ENCODE results near the gene MMP10. TPM values are rescaled to one million over a fixed set of nuclear protein-coding genes. Genes with fewer than 3 reads are reported as not detected.

The MMP10 gene
- total RNA-seq, 1 experiment from 2014 or later: not detected

DNA sequence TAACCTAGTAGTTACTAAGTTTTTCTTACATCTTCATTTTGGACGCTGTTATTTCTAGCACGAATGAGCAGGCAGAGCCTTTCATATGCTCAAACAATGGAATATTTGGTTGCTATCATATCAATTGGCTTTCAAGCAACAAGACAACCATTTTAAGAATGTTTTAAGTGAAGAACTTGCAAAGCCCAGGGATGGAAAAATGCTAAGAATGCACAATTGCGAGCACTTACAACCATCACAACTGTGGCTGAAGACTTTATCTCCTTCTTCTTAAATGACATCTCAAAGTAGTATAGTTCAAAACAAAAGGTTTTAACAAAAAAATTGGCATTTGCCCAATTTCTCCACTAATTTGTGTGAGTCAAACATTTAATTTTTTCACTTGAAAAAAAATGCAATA is 25.9 kb upstream of the MMP10 start:
- Histone ChIP-seq H3K9me2 (ENCODE audit: insufficient read depth) (no peaks in the 10 kb centered on the region), H3K9me3 (ENCODE audit: insufficient read depth, low read depth) (no peaks in the 10 kb centered on the region), H2AFZ (no peak overlapping the region), H3K27me3 (ENCODE audit: insufficient read depth, low read depth) (no peaks in the 10 kb centered on the region), H3K4me3 (no peak overlapping the region), H4K20me1 (ENCODE audit: insufficient read depth) (no peaks in the 10 kb centered on the region), H3K4me2 (no peak overlapping the region), H3K36me3 (ENCODE audit: low read depth) (no peaks in the 10 kb centered on the region), H3K4me1 (replicated peaks; ENCODE audit: insufficient read depth) (no peaks in the 10 kb centered on the region), H3K27ac (no peak overlapping the region), H3K79me2 (ENCODE audit: low read depth) (no peaks in the 10 kb centered on the region), H3F3A (ENCODE audit: insufficient read depth, low read depth) (no peaks in the 10 kb centered on the region)
- TF ChIP-seq, protein P1, sequence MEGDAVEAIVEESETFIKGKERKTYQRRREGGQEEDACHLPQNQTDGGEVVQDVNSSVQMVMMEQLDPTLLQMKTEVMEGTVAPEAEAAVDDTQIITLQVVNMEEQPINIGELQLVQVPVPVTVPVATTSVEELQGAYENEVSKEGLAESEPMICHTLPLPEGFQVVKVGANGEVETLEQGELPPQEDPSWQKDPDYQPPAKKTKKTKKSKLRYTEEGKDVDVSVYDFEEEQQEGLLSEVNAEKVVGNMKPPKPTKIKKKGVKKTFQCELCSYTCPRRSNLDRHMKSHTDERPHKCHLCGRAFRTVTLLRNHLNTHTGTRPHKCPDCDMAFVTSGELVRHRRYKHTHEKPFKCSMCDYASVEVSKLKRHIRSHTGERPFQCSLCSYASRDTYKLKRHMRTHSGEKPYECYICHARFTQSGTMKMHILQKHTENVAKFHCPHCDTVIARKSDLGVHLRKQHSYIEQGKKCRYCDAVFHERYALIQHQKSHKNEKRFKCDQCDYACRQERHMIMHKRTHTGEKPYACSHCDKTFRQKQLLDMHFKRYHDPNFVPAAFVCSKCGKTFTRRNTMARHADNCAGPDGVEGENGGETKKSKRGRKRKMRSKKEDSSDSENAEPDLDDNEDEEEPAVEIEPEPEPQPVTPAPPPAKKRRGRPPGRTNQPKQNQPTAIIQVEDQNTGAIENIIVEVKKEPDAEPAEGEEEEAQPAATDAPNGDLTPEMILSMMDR (conservative IDR thresholded peaks at IDR 0.05): no peak
- TF ChIP-seq EZH2 (IDR thresholded peaks at IDR 0.05; ENCODE audit: low read depth): no peak
- ChIA-PET CTCF (no interaction called here), POLR2A (ENCODE audit: unreplicated experiment) (no interaction called here)
- intact Hi-C loops (cut with micrococcal nuclease; ENCODE audit: unreplicated experiment): loop anchor here (10.0 kb wide), 1 partner anchor 109 kb away; no protein-coding TSS in a partner anchor
- no TSS peak for BruUV-seq (replicated peaks)
- DNase-seq: no peak

DNA sequence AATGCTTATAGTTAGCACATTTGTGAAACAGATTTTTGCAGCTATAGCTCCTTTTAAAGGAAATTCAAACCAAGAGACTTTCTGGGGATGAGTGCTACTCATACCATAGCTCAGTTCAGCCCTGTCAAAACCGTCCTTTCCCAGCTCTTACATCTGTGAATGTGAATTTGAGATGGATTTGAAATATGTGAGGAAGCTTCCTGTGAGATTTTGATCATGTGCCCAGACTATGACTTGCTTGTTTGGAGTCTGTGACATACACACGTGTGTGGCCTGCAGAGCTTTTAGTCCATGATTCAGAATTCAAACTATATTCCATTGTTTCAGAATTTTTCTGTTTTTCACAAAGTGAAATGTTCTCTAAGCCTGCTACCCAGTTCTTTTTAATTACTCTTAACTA is 21.9 kb upstream of the MMP10 start:
- Histone ChIP-seq H3K4me3 (no peak overlapping the region), H3K27ac (no peak overlapping the region), H3K9me2 (ENCODE audit: insufficient read depth) (no peaks in the 10 kb centered on the region), H3K36me3 (ENCODE audit: low read depth) (no peaks in the 10 kb centered on the region), H3K9me3 (ENCODE audit: insufficient read depth, low read depth) (no peaks in the 10 kb centered on the region), H3K4me1 (replicated peaks; ENCODE audit: insufficient read depth) (peaks cover 10% of the 10 kb centered on the region; the same call in 1 of the 2 replicates), H3K27me3 (ENCODE audit: insufficient read depth, low read depth) (no peaks in the 10 kb centered on the region), H3K4me2 (no peak overlapping the region), H4K20me1 (ENCODE audit: insufficient read depth) (no peaks in the 10 kb centered on the region), H3K79me2 (ENCODE audit: low read depth) (no peaks in the 10 kb centered on the region), H2AFZ (no peak overlapping the region), H3F3A (ENCODE audit: insufficient read depth, low read depth) (peaks cover 11% of the 10 kb centered on the region; the same call in 1 of the 2 replicates)
- CTCF ChIA-PET: no interaction called here
- BruUV-seq (replicated peaks): no TSS peak
- DNase-seq: no peak
- TF ChIP-seq EZH2 (IDR thresholded peaks at IDR 0.05; ENCODE audit: low read depth): no peak
- TF ChIP-seq, protein P1 (conservative IDR thresholded peaks at IDR 0.05): no peak
- intact Hi-C loops (cut with micrococcal nuclease; ENCODE audit: unreplicated experiment): loop anchor here (10.0 kb wide), 1 partner anchor 112 kb away; no protein-coding TSS in a partner anchor
- POLR2A ChIA-PET (ENCODE audit: unreplicated experiment): no interaction called here

DNA sequence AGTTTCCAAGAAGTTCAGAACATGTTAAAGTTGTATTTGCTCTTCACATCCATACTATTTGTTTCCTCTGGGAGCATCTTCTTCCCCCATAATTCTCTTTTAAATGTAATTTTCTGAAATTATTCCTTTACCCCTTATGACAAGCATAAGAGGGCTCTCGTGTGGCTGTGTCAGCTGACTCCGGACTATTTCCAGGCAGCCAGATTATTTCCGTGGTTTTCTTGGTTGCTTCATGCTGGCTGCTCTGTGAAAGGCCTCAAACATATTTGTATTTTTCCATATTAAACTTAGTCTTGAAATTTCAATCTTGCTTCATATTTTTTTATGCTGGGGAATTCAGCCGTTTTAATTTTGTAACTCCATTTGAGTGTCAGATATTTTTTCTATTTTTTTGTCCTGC is 20.3 kb upstream of the MMP10 start:
- no peak overlapping the region for H2AFZ ChIP-seq
- no peak overlapping the region for H3K4me2 ChIP-seq
- H3K79me2 ChIP-seq (ENCODE audit: low read depth): no peaks in the 10 kb centered on the region
- no peaks in the 10 kb centered on the region for H4K20me1 ChIP-seq (ENCODE audit: insufficient read depth)
- no peak overlapping the region for H3K27ac ChIP-seq
- BruUV-seq (replicated peaks): no TSS peak
- ChIA-PET CTCF (no interaction called here), POLR2A (ENCODE audit: unreplicated experiment) (no interaction called here)
- peaks cover 11% of the 10 kb centered on the region; the same call in 1 of the 2 replicates for H3F3A ChIP-seq (ENCODE audit: insufficient read depth, low read depth)
- no peaks in the 10 kb centered on the region for H3K9me2 ChIP-seq (ENCODE audit: insufficient read depth)
- no peaks in the 10 kb centered on the region for H3K27me3 ChIP-seq (ENCODE audit: insufficient read depth, low read depth)
- TF ChIP-seq, protein P1 (conservative IDR thresholded peaks at IDR 0.05): no peak
- TF ChIP-seq EZH2 (IDR thresholded peaks at IDR 0.05; ENCODE audit: low read depth): no peak
- H3K36me3 ChIP-seq (ENCODE audit: low read depth): no peaks in the 10 kb centered on the region
- intact Hi-C loops (cut with micrococcal nuclease; ENCODE audit: unreplicated experiment): loop anchor here (10.0 kb wide), 1 partner anchor 114 kb away; no protein-coding TSS in a partner anchor
- peaks cover 10% of the 10 kb centered on the region; the same call in 1 of the 2 replicates for H3K4me1 ChIP-seq (replicated peaks; ENCODE audit: insufficient read depth)
- no peaks in the 10 kb centered on the region for H3K9me3 ChIP-seq (ENCODE audit: insufficient read depth, low read depth)
- no peak overlapping the region for H3K4me3 ChIP-seq
- DNase-seq: no peak

Measured in PC-9 (cell line).